Kidney (tissue), 14 donors: ENCODE data around the gene GBX1. TPM values are rescaled to one million over a fixed set of nuclear protein-coding genes. Genes with fewer than 3 reads are reported as not detected.
A peak's percentile ranks its signal among the peaks of the same experiment; 100 is the strongest.

ENCODE experiments used
- DNase-seq, 5 donors: peaks; one replicate each; pipeline ENCODE4 v3.0.0-alpha.2; 2013 to 2020
- FAIRE-seq: peaks from 2 replicates; lab custom pipeline; 2012; peaks lifted over from hg19 to GRCh38; lab: Jason Lieb, UNC
- H3K27ac ChIP-seq, 2 donors: one replicate each; pipeline ENCODE4 v1.7.0; 2013; ENCODE audit warnings: low read depth in 2 of 2, low read length in 2 of 2, inconsistent platforms in 1 of 2
- H3K27me3 ChIP-seq: one replicate; pipeline ENCODE4 v1.7.1; 2013; ENCODE audit warnings: low read length, inconsistent platforms; ENCODE audit not compliant: control insufficient read depth, insufficient read depth
- H3K36me3 ChIP-seq, 3 donors: one replicate each; pipeline versions ENCODE4 v1.7.0 to v1.7.1; 2013; ENCODE audit warnings: low read length in 3 of 3, control low read depth in 1 of 3, inconsistent platforms in 1 of 3; ENCODE audit not compliant: insufficient read depth in 3 of 3, control insufficient read depth in 2 of 3
- H3K4me1 ChIP-seq, 3 donors: one replicate each; pipeline versions ENCODE4 v1.7.0 to v1.7.1; 2013; ENCODE audit warnings: low read length in 3 of 3, inconsistent platforms in 1 of 3, low read depth in 1 of 3; ENCODE audit not compliant: control insufficient read depth in 2 of 3, insufficient read depth in 2 of 3
- H3K4me3 ChIP-seq, 3 donors: one replicate each; pipeline versions ENCODE4 v1.7.0 to v1.8.1; 2013; ENCODE audit warnings: low read length in 3 of 3, control low read depth in 1 of 3, inconsistent platforms in 1 of 3
- H3K9ac ChIP-seq, 3 donors: one replicate each; pipeline versions ENCODE4 v1.7.0 to v1.7.1; 2013; ENCODE audit warnings: low read length in 3 of 3, control low read depth in 1 of 3, inconsistent platforms in 1 of 3
- H3K9me3 ChIP-seq, 3 donors: one replicate each; pipeline versions ENCODE4 v1.7.0 to v1.7.1; 2013; ENCODE audit warnings: low read length in 3 of 3, control low read depth in 1 of 3, inconsistent platforms in 1 of 3; ENCODE audit not compliant: control insufficient read depth in 2 of 3, insufficient read depth in 1 of 3
- CTCF ChIP-seq: IDR thresholded peaks from 3 replicates; pipeline ENCODE4 v1.5.1; 2012; ENCODE audit warnings: mild to moderate bottlenecking, moderate library complexity, borderline replicate concordance; ENCODE audit not compliant: insufficient read depth; ENCODE audit errors: extremely low read depth
- intact Hi-C: fragments of 100-400 bp; cut with DNase I; formaldehyde crosslinking; loops from one replicate; pipeline ENCODE4 v1.11.1; 2022
- polyA plus RNA-seq: library from polyadenylated mRNA; stranded (reverse); fragments of 350-450 nt; fragmentation: Illumina TruSeq; extraction: RNeasy Lipid Tissue Mini Kit (QIAGEN cat#74804); gene quantifications from one replicate; pipeline ENCODE4 v1.2.3, GENCODE V29; 2014; ENCODE audit warnings: low read depth, low replicate concordance; ENCODE audit not compliant: insufficient read depth
- total RNA-seq: library from RNA; stranded (reverse); fragmentation: NEBNext Ultra II Directional; extraction: Animal tissue kit (Norgen Biotek cat#: 25700); gene quantifications from one replicate; pipeline ENCODE4 v1.2.1, GENCODE V29; 2021
- donor health status: control.
- donor health status: control.
- donor health status: control.
- donor health status: control.
- donor health status: control.
- donor health status: DM: yes; HTN: yes; CAD: no.
- donor health status: Normal renal cell carcinoma (clear cell type).

The GBX1 gene
- total and polyA plus RNA-seq, 2 donors from 2014 or later: not detected

- intact Hi-C loops: no loop called here
- TF ChIP-seq CTCF: no peak
- no peak for FAIRE-seq
- H3K4me3 ChIP-seq: no peak overlapping the region
- H3K27me3 ChIP-seq: peaks cover 3% of the 10 kb centered on the region
- H3K9me3 ChIP-seq: no peaks in the 10 kb centered on the region
- no peak overlapping the region for H3K9ac ChIP-seq
- DNase-seq: peak in 1 of 5 donors; percentile 7
- H3K36me3 ChIP-seq: no peaks in the 10 kb centered on the region
- H3K27ac ChIP-seq: no peak overlapping the region
- no peaks in the 10 kb centered on the region for H3K4me1 ChIP-seq
These were observed 12.5 kb upstream of the GBX1 start for GRCh38 chr7:151179946-151180345.

DNA sequence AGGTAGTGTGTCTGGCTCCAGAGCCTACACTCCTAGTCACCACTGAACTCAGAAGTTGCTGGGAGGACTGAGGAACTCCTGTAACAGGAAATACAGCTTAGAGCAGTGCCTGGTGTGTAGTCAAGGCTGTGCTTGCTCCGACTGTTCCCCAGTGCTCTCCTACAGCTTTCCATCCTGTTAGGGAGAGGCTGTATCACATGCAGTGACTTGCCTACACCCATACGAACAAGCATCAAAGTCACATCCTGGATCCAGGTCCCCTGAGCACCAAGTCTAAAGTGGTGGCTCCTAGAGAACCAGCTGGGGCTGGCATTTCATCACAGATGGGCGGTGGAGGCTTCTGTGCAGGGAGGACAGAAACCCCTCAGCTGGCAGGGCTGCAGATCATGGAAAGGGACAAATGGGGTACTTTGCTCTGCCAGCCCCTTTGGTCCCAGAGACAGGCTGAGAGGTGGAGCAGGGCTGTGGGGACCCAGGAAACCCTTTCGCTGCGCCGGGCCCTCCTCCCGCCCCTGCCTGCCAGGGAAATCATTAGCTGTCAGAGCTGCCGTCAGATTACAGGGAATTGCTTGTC is 11.9 kb upstream of the GBX1 start:
- H3K4me3 ChIP-seq: no peak overlapping the region
- no peaks in the 10 kb centered on the region for H3K36me3 ChIP-seq
- H3K27me3 ChIP-seq: peaks cover 3% of the 10 kb centered on the region
- no peak for TF ChIP-seq CTCF
- DNase-seq (no peak), FAIRE-seq (no peak)
- no peak overlapping the region for H3K9ac ChIP-seq
- H3K9me3 ChIP-seq: no peaks in the 10 kb centered on the region
- no peaks in the 10 kb centered on the region for H3K4me1 ChIP-seq
- no peak overlapping the region for H3K27ac ChIP-seq
- intact Hi-C loops: no loop called here

GRCh38 chr7:151178831-151179230 is 11.3 kb upstream of the GBX1 start:
- peaks cover 3% of the 10 kb centered on the region for H3K27me3 ChIP-seq
- no peaks in the 10 kb centered on the region for H3K4me1 ChIP-seq
- no peak for DNase-seq
- no peak overlapping the region for H3K27ac ChIP-seq
- TF ChIP-seq CTCF: no peak
- intact Hi-C loops: no loop called here
- FAIRE-seq: no peak
- no peak overlapping the region for H3K9ac ChIP-seq
- no peaks in the 10 kb centered on the region for H3K9me3 ChIP-seq
- H3K4me3 ChIP-seq: no peak overlapping the region
- H3K36me3 ChIP-seq: no peaks in the 10 kb centered on the region

DNA sequence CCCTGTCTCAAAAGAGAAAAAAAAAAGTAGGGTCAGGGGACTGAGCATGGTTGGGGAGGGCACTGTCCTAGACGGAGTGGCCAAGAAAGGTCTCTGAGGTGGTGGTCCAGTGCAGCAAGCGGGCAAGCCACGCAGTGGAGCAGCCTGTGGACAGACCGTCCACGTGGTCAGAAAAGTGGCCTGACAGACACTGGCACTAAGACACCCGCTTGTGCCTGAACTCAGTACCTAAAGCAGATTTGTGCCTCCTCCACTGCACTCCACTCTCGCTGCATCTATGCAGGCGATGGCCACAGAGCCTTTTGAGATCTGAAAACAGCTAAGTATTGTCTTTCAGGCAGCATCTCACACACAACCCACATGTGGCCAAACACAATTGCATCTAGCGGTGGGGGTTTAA is 10.7 kb upstream of the GBX1 start:
- TF ChIP-seq CTCF: no peak
- H3K9me3 ChIP-seq: no peaks in the 10 kb centered on the region
- intact Hi-C loops: no loop called here
- FAIRE-seq: no peak
- H3K4me1 ChIP-seq: no peaks in the 10 kb centered on the region
- no peak overlapping the region for H3K9ac ChIP-seq
- no peak for DNase-seq
- no peak overlapping the region for H3K27ac ChIP-seq
- H3K4me3 ChIP-seq: no peak overlapping the region
- H3K36me3 ChIP-seq: no peaks in the 10 kb centered on the region
- H3K27me3 ChIP-seq: peaks cover 3% of the 10 kb centered on the region
